ENCODE results near the gene CACNA1B.

DNA sequence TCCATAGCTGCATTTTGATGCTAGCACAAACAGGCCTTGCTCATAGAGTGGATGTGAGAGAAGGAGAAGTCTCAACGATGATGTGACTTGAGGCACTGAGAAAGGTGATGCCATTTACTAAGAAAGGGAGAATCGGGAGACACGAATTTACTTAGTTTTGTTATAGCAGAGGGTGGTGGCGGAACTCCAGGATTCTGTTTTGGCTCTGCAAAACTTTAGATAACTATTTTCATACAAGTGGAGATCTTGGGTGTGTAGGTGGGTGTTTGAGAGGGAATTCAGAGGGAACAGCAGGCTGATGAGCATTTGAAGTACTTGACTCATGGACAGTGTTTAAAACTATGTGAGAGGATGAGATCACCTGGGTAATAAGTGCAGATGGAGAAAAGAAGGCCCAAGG lies 43.2 kb downstream of the CACNA1B start:
- TF ChIP-seq, protein P1, sequence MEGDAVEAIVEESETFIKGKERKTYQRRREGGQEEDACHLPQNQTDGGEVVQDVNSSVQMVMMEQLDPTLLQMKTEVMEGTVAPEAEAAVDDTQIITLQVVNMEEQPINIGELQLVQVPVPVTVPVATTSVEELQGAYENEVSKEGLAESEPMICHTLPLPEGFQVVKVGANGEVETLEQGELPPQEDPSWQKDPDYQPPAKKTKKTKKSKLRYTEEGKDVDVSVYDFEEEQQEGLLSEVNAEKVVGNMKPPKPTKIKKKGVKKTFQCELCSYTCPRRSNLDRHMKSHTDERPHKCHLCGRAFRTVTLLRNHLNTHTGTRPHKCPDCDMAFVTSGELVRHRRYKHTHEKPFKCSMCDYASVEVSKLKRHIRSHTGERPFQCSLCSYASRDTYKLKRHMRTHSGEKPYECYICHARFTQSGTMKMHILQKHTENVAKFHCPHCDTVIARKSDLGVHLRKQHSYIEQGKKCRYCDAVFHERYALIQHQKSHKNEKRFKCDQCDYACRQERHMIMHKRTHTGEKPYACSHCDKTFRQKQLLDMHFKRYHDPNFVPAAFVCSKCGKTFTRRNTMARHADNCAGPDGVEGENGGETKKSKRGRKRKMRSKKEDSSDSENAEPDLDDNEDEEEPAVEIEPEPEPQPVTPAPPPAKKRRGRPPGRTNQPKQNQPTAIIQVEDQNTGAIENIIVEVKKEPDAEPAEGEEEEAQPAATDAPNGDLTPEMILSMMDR (IDR thresholded peaks at IDR 0.05), result no peak
- TF ChIP-seq POLR2AphosphoS5 (IDR thresholded peaks at IDR 0.05) (no peak), POLR2A (IDR thresholded peaks at IDR 0.05) (no peak), EP300 (IDR thresholded peaks at IDR 0.05) (no peak)
